CD4-positive, alpha-beta T cell treated with Interleukin-6 for 4 hours (primary cell): ENCODE results near the gene GNB4.

Source experiments
- DNase-seq: peaks from one replicate; pipeline ENCODE4 v3.0.0-alpha.2; 2020; ENCODE audit warnings: mixed read lengths

The GNB4 gene

DNA sequence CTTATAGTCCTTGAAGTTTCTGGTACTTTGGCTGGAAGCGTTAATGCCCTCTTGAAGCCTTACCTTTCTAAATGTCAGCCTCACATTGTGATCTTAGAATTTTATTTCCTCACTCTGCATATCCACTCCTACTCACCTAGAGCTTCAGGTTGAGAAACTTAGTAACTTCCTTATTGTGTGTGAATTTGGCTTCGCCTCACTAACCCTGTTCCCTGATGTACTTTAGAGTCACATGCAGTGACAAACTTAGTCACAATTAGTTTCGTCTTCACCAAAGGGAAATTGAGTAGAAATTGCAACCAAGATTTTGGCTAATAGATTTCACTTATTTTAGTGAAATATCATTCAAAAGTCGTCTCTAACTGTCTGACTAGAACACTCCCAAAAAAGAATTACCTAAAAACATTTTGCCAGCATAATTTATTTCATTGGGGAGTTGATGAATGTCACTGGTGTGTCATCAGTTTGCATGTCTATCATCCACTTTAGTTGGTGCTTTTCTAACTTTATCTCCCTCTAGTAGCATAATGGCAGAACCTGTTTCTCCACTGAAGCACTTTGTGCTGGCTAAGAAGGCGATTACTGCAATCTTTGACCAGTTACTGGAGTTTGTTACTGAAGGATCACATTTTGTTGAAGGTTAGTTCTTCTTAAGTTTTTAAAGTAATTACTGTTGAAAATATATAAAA, 102.8 kb downstream of the GNB4 start:
- no peak for DNase-seq

DNA sequence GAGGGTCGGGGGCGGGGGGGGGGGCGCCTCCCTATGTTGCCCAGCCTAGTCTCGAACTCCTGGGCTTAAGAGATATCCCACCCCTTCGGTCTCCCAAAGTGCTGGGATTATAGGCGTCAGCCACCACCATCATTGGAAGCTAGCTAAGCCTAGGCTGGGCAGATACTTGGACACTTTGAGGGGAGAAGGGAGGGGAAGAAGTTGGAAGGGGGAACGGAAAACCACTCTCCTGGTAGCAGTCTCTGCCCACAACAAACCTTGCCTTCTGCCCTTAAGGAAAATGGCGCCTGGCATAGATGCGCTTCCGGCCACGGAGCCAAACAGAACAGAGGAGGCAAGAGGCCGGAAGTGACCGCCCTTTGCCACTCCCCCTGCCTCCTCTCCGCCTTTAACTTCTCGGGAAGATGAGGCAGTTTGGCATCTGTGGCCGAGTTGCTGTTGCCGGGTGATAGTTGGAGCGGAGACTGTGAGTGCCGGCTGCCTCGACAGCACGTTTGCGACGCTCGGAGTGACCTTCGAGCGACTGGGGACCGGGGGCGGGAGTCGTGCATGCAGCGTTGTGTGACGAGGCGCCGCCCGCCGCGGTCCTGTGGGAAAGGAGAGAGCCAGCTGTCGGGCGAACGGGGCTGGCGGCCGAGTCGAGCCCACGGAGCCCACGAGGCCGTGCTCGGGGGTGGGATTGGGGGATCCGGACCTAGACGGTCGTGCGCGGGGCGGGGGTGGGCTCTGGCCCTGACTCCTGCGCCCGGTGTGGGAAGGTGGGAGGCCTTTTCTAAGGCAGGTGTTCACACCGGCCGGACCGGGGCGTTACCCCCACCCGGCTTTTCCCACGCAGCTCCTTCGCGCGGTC, 103.7 kb downstream of the GNB4 start, which contains the start of gene MFN1:
MFN1 (plus strand) TSS at position 365 of the 850 bp plus-strand sequence. CDS start 1,143 bp downstream, outside the sequence.
- peak; percentile 93 for DNase-seq
